Mesendoderm (in vitro differentiated cells): Measurements from ENCODE around the gene GOT1.

Experiments used
- DNase-seq: peaks from one replicate; pipeline ENCODE4 v3.0.0; 2013
- H2AK5ac ChIP-seq: 2 replicates; pipeline ENCODE4 v1.6.1; 2013; ENCODE audit warnings: low read length, inconsistent platforms
- H2BK120ac ChIP-seq: 2 replicates; pipeline ENCODE4 v1.6.1; 2013; ENCODE audit warnings: low read depth, mild to moderate bottlenecking, low read length, moderate library complexity, mixed read lengths
- H2BK15ac ChIP-seq: replicated peaks from 2 replicates; pipeline ENCODE4 v1.6.1; 2013; ENCODE audit warnings: low read depth, mild to moderate bottlenecking, moderate library complexity
- H2BK5ac ChIP-seq: 2 replicates; pipeline ENCODE4 v1.6.1; 2013; ENCODE audit warnings: low read length, inconsistent platforms
- H3K18ac ChIP-seq: 2 replicates; pipeline ENCODE4 v1.6.1; 2013; ENCODE audit warnings: mild to moderate bottlenecking, low read length, mixed read lengths
- H3K23ac ChIP-seq: one replicate; pipeline ENCODE4 v1.6.1; 2013; ENCODE audit warnings: low read length
- H3K27ac ChIP-seq: 2 replicates; pipeline ENCODE4 v1.5.1; 2013; ENCODE audit warnings: low read depth, mild to moderate bottlenecking, inconsistent platforms, low read length, moderate library complexity
- H3K27me3 ChIP-seq: 2 replicates; pipeline ENCODE4 v1.6.1; 2013; ENCODE audit warnings: low read length, control low read depth, mild to moderate bottlenecking, inconsistent platforms; ENCODE audit not compliant: insufficient read depth, poor library complexity
- H3K36me3 ChIP-seq: 2 replicates; pipeline ENCODE4 v1.6.1; 2013; ENCODE audit warnings: low read length, inconsistent platforms; ENCODE audit not compliant: control insufficient read depth, insufficient read depth
- H3K4ac ChIP-seq: one replicate; pipeline ENCODE4 v1.6.1; 2013; ENCODE audit warnings: low read depth, mild to moderate bottlenecking, low read length, moderate library complexity
- H3K4me1 ChIP-seq: 2 replicates; pipeline ENCODE4 v1.6.1; 2013; ENCODE audit warnings: low read depth, low read length, inconsistent platforms; ENCODE audit not compliant: control insufficient read depth
- H3K4me2 ChIP-seq: 2 replicates; pipeline ENCODE4 v1.6.1; 2013; ENCODE audit warnings: low read length
- H3K4me3 ChIP-seq: 2 replicates; pipeline ENCODE4 v1.5.1; 2013; ENCODE audit warnings: mild to moderate bottlenecking, low read length
- H3K56ac ChIP-seq: one replicate; pipeline ENCODE4 v1.6.1; 2013; ENCODE audit warnings: low read length
- H3K79me1 ChIP-seq: 2 replicates; pipeline ENCODE4 v1.6.1; 2013; ENCODE audit warnings: low read length, inconsistent platforms
- H3K79me2 ChIP-seq: 2 replicates; pipeline ENCODE4 v1.6.1; 2013; ENCODE audit warnings: mild to moderate bottlenecking, low read length; ENCODE audit not compliant: control insufficient read depth, insufficient read depth
- H3K9ac ChIP-seq: 2 replicates; pipeline ENCODE4 v1.6.1; 2013; ENCODE audit warnings: low read length, inconsistent platforms
- H4K5ac ChIP-seq: one replicate; pipeline ENCODE4 v1.6.1; 2013; ENCODE audit warnings: low read length
- H4K8ac ChIP-seq: one replicate; pipeline ENCODE4 v1.6.1; 2013; ENCODE audit warnings: low read depth, mild to moderate bottlenecking, control low read depth, low read length, moderate library complexity
- WGBS: extraction: QIAGEN DNeasy Blood & Tissue Kit; methylation state at CpG from one replicate; pipeline ENCODE4 v1.1.7; 2013; ENCODE audit warnings: low lambda C conversion rate, missing lambda C conversion rate; ENCODE audit not compliant: insufficient coverage; ENCODE audit errors: extremely low coverage; 5-methylcytosine and 5-hydroxymethylcytosine counted together

Gene GOT1

DNA sequence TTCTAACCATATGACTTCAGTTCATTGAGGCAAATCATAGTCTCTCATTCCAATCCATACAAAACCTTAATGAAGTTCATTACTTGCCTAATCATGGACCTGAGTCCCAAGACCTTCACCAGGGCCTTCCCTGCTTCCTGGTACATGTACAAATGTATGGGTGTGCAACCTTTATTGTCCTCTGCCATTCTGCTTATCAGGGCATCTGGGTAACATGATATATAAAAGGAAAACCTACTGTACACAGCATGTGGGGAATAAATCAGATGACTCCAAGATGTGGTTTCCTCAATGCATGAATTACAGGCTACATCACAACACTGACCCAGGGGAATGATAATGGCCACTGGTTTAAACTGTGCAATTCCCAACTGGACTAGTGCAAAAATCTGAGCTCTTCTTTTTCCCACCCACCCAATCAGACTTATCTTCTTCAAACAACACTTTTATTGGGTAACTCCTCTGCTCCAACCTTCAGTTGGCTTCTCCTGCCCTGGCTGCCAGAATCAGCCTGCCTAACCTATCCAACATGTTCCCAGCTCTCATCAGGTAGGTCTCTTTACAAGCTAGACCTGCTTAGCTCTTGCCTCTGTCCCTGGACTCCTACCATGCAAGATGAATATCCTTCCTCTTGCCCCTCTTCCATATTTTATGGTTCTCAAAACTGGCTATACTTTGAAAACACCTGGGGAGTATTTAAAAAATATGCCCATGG lies 11.4 kb downstream of the GOT1 start:
- no peak overlapping the region for H2BK15ac ChIP-seq
- no peaks in the 10 kb centered on the region for H3K27me3 ChIP-seq
- H3K27ac ChIP-seq: no peak overlapping the region
- no peak overlapping the region for H3K56ac ChIP-seq
- no peak overlapping the region for H2BK120ac ChIP-seq
- no peaks in the 10 kb centered on the region for H3K4me1 ChIP-seq
- DNase-seq: no peak
- H4K5ac ChIP-seq: no peak overlapping the region
- H3K18ac ChIP-seq: no peak overlapping the region
- H3K4me3 ChIP-seq: no peak overlapping the region
- peaks cover 1% of the 10 kb centered on the region for H3K79me2 ChIP-seq
- H2AK5ac ChIP-seq: no peak overlapping the region
- no peak overlapping the region for H3K4ac ChIP-seq
- peaks cover 4% of the 10 kb centered on the region for H3K79me1 ChIP-seq
- no peak overlapping the region for H3K23ac ChIP-seq
- no peak overlapping the region for H3K4me2 ChIP-seq
- no peaks in the 10 kb centered on the region for H3K36me3 ChIP-seq
- no peak overlapping the region for H2BK5ac ChIP-seq
- H3K9ac ChIP-seq: no peak overlapping the region
- H4K8ac ChIP-seq: no peak overlapping the region

DNA sequence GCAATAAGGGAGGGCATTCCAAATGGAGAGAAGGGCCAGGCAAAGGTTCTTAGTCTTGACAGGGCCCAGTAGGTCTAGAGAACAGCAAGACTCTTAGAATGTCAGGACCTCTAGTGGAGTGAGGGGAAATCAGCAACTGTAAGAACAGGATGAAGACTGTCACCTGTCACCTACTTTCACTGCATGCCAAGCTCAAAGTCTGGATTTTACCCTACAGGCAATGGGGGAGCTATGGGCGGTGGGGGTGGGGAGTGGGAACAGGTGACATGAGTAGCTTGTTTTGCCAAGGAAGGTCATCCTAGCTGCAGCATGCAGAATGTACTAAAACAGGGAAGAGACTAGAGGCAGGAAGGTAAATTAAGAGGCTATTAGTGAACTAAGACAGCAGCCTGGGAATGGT lies 18.3 kb downstream of the GOT1 start:
- Histone ChIP-seq H3K9ac (no peak overlapping the region), H3K4me2 (no peak overlapping the region), H3K4me3 (no peak overlapping the region), H3K4me1 (no peaks in the 10 kb centered on the region), H3K27me3 (no peaks in the 10 kb centered on the region), H3K4ac (no peak overlapping the region), H3K27ac (no peak overlapping the region), H2AK5ac (no peak overlapping the region), H3K36me3 (no peaks in the 10 kb centered on the region), H4K5ac (no peak overlapping the region), H2BK5ac (no peak overlapping the region), H3K18ac (no peak overlapping the region), H4K8ac (no peak overlapping the region), H3K79me2 (no peaks in the 10 kb centered on the region), H3K56ac (no peak overlapping the region), H3K79me1 (no peaks in the 10 kb centered on the region), H3K23ac (no peak overlapping the region), H2BK120ac (no peak overlapping the region), H2BK15ac (no peak overlapping the region)
- WGBS: no CpG with 5 or more reads among the region's 1 CpG
- DNase-seq: peak; percentile 56

DNA sequence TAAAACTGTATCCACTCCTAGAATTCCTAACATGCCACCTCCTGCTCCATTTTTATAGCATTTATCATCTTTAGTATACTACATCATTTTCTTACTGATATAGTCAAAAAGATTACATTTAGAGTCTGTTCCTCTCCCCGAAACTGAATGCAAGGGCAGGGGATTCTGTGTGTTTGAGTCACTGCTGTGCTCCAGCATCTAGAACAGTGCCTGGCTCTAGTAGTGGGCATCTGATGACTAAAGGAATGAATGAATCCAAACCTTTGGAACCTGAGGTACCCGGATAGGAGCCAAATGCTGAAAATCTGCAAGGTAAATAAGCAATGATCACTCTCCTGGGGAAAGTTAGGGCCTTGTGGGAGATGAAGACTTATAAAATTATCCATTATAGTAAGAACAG lies 18.9 kb downstream of the GOT1 start:
- Histone ChIP-seq H3K4me3 (no peak overlapping the region), H3K79me2 (no peaks in the 10 kb centered on the region), H2BK15ac (no peak overlapping the region), H3K27ac (no peak overlapping the region), H3K56ac (no peak overlapping the region), H3K79me1 (no peaks in the 10 kb centered on the region), H3K27me3 (no peaks in the 10 kb centered on the region), H3K4me1 (no peaks in the 10 kb centered on the region), H4K8ac (no peak overlapping the region), H2BK120ac (no peak overlapping the region), H3K4ac (no peak overlapping the region), H4K5ac (no peak overlapping the region), H3K36me3 (peaks cover under 1% of the 10 kb centered on the region), H2AK5ac (no peak overlapping the region), H3K23ac (no peak overlapping the region), H3K4me2 (no peak overlapping the region), H2BK5ac (no peak overlapping the region), H3K18ac (no peak overlapping the region), H3K9ac (no peak overlapping the region)
- no CpG with 5 or more reads among the region's 2 CpGs for WGBS
- no peak for DNase-seq

DNA sequence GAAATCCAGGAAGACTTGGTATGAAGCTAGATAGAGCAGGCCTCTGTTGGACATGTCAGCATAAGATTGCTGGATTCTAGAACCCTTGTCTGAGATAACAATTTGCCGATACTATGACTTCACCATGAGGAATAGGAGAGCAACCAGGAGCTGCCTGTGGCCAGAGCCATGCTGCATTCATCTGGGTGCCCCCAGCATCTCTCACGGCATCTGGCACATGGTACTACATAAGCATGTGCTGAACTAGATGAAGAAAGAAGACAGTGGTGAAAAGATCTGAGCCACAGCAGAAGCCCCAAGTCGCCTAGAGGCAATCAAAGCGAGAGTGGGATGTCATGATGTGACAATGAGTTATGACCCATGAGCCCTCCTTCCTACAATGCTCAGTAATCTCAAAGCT lies 19.5 kb downstream of the GOT1 start:
- Histone ChIP-seq H2BK15ac (no peak overlapping the region), H3K4me2 (no peak overlapping the region), H3K4me1 (no peaks in the 10 kb centered on the region), H3K9ac (no peak overlapping the region), H3K4ac (no peak overlapping the region), H3K4me3 (no peak overlapping the region), H2BK120ac (no peak overlapping the region), H3K36me3 (peaks cover 2% of the 10 kb centered on the region), H3K18ac (no peak overlapping the region), H3K23ac (no peak overlapping the region), H3K27me3 (no peaks in the 10 kb centered on the region), H4K8ac (no peak overlapping the region), H3K27ac (no peak overlapping the region), H3K79me1 (no peaks in the 10 kb centered on the region), H3K79me2 (no peaks in the 10 kb centered on the region), H4K5ac (no peak overlapping the region), H2BK5ac (no peak overlapping the region), H3K56ac (no peak overlapping the region), H2AK5ac (no peak overlapping the region)
- no peak for DNase-seq
- WGBS: no CpG with 5 or more reads among the region's 4 CpGs

DNA sequence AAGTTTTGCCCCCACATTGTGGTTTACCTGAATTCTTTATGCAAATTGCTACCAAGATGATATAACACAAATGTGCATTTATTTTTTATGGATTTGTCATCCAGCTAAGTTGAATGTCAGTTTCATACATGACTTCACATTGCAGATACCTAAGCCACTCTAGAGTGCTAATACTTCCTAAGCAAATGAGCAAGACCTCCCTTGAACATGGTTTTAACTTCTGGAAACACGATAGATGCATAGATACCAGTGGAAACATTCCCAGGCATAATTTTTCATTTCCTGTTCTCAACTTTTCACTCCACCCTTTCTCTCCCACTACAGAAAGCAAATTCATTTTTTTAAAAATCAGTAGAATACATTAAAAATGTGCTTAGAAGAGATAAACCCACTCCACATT lies 20.3 kb downstream of the GOT1 start:
- Histone ChIP-seq H3K36me3 (peaks cover 4% of the 10 kb centered on the region), H3K9ac (no peak overlapping the region), H2BK120ac (no peak overlapping the region), H3K18ac (no peak overlapping the region), H4K5ac (no peak overlapping the region), H2BK5ac (no peak overlapping the region), H3K79me1 (no peaks in the 10 kb centered on the region), H3K27me3 (no peaks in the 10 kb centered on the region), H3K4ac (no peak overlapping the region), H2AK5ac (no peak overlapping the region), H4K8ac (no peak overlapping the region), H3K79me2 (no peaks in the 10 kb centered on the region), H3K56ac (no peak overlapping the region), H3K23ac (no peak overlapping the region), H3K27ac (no peak overlapping the region), H2BK15ac (no peak overlapping the region), H3K4me3 (no peak overlapping the region), H3K4me2 (no peak overlapping the region), H3K4me1 (no peaks in the 10 kb centered on the region)
- WGBS: no CpG with 5 or more reads among the region's 1 CpG
- no peak for DNase-seq

DNA sequence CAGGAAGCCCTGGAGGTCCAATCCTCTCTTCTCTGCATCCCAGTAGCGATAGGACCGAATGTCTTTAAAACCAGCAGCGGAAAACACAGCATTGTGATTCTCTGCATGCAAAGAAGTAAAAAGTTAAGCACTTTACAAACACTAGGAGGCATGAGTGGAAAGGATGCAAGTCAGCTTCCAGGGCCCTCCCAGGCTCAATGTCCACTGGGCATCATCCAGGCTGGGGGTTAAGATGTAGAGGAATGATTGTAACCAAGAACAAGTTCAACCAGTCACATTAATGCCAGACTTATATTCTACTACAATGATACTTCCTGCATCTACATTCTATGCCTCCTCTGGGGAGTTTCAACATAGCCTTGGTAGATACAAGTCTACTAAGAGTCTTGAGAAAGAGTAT lies 24.3 kb downstream of the GOT1 start:
- no peak overlapping the region for H3K4me2 ChIP-seq
- H3K23ac ChIP-seq: no peak overlapping the region
- H4K8ac ChIP-seq: no peak overlapping the region
- no peak overlapping the region for H3K27ac ChIP-seq
- WGBS: no CpG with 5 or more reads among the region's 3 CpGs
- no peaks in the 10 kb centered on the region for H3K27me3 ChIP-seq
- no peak overlapping the region for H4K5ac ChIP-seq
- no peak overlapping the region for H2BK5ac ChIP-seq
- no peaks in the 10 kb centered on the region for H3K79me1 ChIP-seq
- no peak overlapping the region for H2AK5ac ChIP-seq
- H3K79me2 ChIP-seq: no peaks in the 10 kb centered on the region
- H2BK120ac ChIP-seq: no peak overlapping the region
- no peak overlapping the region for H2BK15ac ChIP-seq
- H3K9ac ChIP-seq: no peak overlapping the region
- H3K4me1 ChIP-seq: no peaks in the 10 kb centered on the region
- peaks cover 8% of the 10 kb centered on the region for H3K36me3 ChIP-seq
- H3K4me3 ChIP-seq: no peak overlapping the region
- DNase-seq: no peak
- no peak overlapping the region for H3K4ac ChIP-seq
- no peak overlapping the region for H3K18ac ChIP-seq
- no peak overlapping the region for H3K56ac ChIP-seq
